ENCODE results near the gene PNLDC1.
"Not testable (repeated sequence)": the region's sequence is repeated elsewhere in the genome, so short reads cannot be mapped to it uniquely, and the experiment has no call there.

The PNLDC1 gene

DNA sequence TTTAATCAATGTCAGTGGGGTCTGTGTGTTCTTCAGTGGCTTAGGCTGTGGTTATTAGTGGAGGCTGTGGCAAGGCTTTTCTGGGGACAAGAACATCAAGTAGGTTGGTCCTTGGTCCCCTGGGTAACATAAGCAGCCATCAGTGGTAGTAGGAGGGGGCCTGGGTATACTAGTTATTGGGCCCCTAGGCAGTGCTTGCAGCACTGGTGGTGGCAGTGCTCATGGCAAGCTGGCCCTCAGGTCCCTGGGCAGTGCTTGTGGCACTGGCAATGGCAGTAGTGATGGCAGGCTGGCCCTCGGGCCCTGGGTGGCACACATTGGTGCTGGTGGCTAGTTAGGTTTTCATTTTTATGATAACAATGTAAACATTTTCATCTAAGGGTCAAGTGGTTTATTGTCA is 58.2 kb downstream of the PNLDC1 start:
- DNase-seq, result no peak

DNA sequence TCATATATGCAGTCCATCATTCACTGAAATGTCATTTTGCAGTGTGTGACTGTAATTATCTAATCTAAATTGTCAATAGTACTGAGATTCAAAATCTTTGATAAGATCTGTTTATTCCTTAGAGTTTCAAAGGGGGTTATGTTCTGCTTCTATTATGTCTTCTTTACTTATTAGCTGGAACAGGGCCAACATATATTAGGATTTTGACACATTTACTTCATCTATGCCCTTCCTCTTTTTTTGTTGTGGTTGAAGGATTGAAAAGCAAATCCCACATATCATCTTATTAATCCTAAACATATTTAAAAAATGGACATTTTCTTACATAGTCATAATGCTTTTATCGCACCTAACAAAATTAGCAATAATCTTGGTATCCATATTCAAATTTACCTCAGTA is 60.4 kb downstream of the PNLDC1 start:
- DNase-seq, result no peak

DNA sequence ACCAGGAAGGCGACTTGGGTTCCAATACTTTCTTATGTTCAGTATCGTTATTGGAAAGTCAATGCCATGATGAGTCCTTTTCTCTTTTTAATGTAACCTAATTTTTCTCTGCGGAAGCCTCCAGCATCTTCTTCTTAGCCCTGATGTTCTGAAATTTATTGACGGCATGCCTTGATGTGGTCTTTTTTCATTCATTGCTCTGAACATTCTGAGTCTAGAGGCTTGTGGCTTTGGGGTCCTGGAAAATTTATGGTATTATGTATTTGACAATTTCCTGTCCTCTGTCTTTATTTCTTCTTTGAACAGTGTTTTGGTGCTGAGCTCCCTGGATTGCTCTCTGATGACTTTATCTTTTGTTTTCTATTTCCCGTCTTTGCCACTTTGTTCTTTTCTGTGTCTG is 62.0 kb downstream of the PNLDC1 start:
- DNase-seq, result no peak

DNA sequence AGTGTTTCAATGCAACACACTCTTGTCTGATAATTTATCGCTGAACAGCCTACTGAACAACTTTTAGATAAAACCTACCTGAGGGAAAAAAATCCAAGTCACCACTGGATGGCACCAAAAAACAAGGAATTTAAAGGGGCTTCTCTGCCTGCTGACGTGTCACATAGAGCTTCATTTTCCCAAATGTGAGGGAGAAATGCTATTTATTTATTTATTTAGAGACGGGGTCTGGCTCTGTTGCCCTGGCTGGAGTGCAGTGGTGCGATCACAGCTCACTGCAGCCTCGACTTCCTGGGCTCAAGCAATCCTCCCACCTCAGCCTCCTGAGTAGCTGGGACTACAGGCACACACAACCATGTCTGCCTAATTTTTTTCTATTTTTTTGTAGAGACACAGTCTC is 63.3 kb downstream of the PNLDC1 start:
- DNase-seq, result not testable (repeated sequence)

DNA sequence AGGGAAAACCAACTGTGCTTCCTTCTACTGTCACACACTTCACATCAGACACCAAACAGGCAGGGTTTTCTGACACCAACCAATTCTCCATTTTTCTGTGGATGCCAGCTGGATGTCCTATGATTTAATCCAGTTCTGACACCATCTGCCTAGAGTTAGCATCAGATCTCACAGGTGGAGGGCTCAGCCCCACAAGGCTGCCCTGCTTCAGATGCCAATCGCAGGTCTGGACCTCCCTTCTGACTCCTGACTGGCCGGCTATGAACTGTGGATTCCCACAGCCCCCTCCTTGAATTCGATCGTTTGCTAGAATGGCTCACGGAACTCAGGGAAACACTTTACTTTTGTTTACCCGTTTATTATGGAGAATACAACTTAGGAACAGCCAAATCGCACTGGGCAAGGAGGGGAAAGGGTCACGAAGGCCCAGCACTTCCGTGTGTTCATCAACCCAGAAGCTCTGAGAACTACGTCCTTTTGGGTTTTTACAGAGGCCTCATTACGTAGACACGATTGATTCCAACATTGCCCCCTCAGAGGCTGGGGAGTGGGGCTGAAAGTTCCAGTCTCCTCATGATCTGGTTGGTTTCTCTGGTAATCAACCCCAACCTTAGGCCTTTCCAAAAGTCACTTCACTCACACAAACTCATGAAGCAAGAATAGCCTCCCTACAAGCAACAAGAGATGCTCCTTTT is 65.3 kb downstream of the PNLDC1 start:
- DNase-seq, result no peak

DNA sequence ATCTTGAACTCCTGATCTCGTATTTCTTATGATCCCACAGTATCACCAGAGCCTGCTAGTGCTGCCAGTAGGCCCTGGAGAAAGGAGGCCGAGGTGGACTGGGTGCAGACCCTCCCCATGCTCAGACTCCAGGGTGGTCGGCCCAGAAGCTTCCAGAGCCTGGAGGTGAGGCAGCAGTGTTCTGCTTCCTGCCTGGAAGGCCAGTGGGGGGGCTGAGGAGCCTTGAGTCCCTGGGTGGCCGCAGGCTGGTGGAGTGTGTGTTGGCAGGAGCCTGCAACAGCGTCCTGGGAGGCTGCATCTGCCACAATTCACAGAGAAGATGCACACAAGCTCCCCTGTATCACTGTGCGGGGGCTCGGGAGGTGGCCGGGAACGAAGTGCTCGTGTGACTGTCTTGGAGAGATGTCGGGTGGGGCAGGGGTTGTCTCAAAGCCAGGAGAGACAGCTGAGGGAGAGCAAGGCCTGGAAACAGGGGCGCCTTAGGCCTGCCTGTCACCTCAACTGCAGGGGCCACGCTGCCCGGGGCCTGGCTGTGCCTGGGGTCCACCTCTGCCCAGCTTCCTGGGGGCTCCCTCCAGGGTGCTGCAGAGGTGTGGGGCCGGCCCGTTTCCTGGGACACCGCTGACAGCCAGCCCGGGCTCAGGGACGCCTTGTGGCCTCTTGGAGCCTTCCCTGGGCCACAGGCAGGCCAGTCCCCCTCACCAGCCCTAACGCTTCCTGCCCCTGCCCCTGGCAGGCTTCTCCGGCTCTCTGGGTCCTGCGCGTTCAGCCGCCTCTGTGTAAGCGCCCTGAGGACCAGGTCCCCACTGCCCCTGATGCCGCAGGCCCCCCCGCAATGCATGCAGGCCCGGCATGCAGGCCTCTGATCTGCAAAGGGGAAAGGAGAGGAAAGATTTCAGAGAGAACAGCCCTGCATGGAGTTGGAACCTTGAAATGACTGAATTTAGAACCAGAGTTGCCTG is 66.5 kb downstream of the PNLDC1 start:
- no peak for DNase-seq
